ENCODE results near the gene AGXT2.

- no peak for TF ChIP-seq CTCF (IDR thresholded peaks at IDR 0.05)
- no peak for TF ChIP-seq POLR2A (IDR thresholded peaks at IDR 0.05)
Measured at GRCh38 chr5:35012365-35012764, 35.4 kb downstream of the AGXT2 start.
